ENCODE results near the gene PEX14. TPM values are rescaled to one million over a fixed set of nuclear protein-coding genes. Genes with fewer than 3 reads are reported as not detected.

The PEX14 gene
- total and polyA plus RNA-seq, 9 of the 15 experiments (the other 6 are each of a cell fraction or from before 2014, with no cell fraction given), result 2.6 to 45.7 (median 22.7) TPM

DNA sequence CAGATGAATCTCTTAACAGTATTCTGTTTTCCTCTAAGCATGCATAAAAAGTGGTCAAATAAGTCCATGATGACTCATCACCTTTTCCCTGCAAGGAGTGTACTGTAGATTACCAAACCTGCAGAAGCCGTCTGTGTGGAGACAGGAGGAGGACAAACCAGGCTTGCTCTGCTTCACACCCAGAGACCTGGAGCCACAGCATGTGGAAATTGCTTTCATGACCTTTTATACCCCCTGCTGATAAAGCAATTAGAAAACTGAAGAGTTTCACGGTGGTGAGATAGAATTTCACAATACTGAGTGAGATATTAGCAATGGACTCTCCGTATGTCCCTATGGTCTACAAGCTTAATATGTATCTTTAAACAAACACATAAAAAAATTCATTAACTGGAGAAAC lies 15.6 kb upstream of the PEX14 start (continued):
- TF ChIP-seq, protein P1, sequence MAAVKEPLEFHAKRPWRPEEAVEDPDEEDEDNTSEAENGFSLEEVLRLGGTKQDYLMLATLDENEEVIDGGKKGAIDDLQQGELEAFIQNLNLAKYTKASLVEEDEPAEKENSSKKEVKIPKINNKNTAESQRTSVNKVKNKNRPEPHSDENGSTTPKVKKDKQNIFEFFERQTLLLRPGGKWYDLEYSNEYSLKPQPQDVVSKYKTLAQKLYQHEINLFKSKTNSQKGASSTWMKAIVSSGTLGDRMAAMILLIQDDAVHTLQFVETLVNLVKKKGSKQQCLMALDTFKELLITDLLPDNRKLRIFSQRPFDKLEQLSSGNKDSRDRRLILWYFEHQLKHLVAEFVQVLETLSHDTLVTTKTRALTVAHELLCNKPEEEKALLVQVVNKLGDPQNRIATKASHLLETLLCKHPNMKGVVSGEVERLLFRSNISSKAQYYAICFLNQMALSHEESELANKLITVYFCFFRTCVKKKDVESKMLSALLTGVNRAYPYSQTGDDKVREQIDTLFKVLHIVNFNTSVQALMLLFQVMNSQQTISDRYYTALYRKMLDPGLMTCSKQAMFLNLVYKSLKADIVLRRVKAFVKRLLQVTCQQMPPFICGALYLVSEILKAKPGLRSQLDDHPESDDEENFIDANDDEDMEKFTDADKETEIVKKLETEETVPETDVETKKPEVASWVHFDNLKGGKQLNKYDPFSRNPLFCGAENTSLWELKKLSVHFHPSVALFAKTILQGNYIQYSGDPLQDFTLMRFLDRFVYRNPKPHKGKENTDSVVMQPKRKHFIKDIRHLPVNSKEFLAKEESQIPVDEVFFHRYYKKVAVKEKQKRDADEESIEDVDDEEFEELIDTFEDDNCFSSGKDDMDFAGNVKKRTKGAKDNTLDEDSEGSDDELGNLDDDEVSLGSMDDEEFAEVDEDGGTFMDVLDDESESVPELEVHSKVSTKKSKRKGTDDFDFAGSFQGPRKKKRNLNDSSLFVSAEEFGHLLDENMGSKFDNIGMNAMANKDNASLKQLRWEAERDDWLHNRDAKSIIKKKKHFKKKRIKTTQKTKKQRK (IDR thresholded peaks at IDR 0.05; ENCODE audit: borderline replicate concordance, low read depth, low read length), result no peak
- TF ChIP-seq, protein P2, sequence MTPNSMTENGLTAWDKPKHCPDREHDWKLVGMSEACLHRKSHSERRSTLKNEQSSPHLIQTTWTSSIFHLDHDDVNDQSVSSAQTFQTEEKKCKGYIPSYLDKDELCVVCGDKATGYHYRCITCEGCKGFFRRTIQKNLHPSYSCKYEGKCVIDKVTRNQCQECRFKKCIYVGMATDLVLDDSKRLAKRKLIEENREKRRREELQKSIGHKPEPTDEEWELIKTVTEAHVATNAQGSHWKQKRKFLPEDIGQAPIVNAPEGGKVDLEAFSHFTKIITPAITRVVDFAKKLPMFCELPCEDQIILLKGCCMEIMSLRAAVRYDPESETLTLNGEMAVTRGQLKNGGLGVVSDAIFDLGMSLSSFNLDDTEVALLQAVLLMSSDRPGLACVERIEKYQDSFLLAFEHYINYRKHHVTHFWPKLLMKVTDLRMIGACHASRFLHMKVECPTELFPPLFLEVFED (CRISPR knock-in tag; conservative IDR thresholded peaks at IDR 0.05), result no peak
- TF ChIP-seq, protein P3, sequence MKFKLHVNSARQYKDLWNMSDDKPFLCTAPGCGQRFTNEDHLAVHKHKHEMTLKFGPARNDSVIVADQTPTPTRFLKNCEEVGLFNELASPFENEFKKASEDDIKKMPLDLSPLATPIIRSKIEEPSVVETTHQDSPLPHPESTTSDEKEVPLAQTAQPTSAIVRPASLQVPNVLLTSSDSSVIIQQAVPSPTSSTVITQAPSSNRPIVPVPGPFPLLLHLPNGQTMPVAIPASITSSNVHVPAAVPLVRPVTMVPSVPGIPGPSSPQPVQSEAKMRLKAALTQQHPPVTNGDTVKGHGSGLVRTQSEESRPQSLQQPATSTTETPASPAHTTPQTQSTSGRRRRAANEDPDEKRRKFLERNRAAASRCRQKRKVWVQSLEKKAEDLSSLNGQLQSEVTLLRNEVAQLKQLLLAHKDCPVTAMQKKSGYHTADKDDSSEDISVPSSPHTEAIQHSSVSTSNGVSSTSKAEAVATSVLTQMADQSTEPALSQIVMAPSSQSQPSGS (CRISPR knock-in tag; IDR thresholded peaks at IDR 0.05), result no peak
- TF ChIP-seq HNRNPK (IDR thresholded peaks at IDR 0.05; ENCODE audit: low read depth, low read length, poor library complexity, severe bottlenecking) (no peak), ZNF175 (CRISPR knock-in tag; IDR thresholded peaks at IDR 0.05; ENCODE audit: low read depth) (no peak), ZNF830 (CRISPR knock-in tag; IDR thresholded peaks at IDR 0.05) (no peak), ZSCAN32 (CRISPR knock-in tag; IDR thresholded peaks at IDR 0.05) (no peak), ATF1 (CRISPR knock-in tag; IDR thresholded peaks at IDR 0.05) (no peak), ATF1 (tag; IDR thresholded peaks at IDR 0.05) (peak; percentile 42; the same call in 1 of the 2 replicates), MAFK (IDR thresholded peaks at IDR 0.05; ENCODE audit: low read length) (peak; percentile 95), ZNF263 (CRISPR knock-in tag; IDR thresholded peaks at IDR 0.05; ENCODE audit: borderline replicate concordance) (no peak), ZNF57 (CRISPR knock-in tag; IDR thresholded peaks at IDR 0.05) (no peak), HDAC6 (IDR thresholded peaks at IDR 0.05; ENCODE audit: low read depth, low read length) (no peak)
- TF ChIP-seq, protein P4, sequence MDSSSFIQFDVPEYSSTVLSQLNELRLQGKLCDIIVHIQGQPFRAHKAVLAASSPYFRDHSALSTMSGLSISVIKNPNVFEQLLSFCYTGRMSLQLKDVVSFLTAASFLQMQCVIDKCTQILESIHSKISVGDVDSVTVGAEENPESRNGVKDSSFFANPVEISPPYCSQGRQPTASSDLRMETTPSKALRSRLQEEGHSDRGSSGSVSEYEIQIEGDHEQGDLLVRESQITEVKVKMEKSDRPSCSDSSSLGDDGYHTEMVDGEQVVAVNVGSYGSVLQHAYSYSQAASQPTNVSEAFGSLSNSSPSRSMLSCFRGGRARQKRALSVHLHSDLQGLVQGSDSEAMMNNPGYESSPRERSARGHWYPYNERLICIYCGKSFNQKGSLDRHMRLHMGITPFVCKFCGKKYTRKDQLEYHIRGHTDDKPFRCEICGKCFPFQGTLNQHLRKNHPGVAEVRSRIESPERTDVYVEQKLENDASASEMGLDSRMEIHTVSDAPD (CRISPR knock-in tag; IDR thresholded peaks at IDR 0.05), result no peak
- TF ChIP-seq, protein P5, sequence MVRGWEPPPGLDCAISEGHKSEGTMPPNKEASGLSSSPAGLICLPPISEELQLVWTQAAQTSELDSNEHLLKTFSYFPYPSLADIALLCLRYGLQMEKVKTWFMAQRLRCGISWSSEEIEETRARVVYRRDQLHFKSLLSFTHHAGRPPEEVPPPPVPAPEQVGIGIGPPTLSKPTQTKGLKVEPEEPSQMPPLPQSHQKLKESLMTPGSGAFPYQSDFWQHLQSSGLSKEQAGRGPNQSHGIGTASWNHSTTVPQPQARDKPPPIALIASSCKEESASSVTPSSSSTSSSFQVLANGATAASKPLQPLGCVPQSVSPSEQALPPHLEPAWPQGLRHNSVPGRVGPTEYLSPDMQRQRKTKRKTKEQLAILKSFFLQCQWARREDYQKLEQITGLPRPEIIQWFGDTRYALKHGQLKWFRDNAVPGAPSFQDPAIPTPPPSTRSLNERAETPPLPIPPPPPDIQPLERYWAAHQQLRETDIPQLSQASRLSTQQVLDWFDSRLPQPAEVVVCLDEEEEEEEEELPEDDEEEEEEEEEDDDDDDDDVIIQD (CRISPR knock-in tag; IDR thresholded peaks at IDR 0.05), result no peak
- TF ChIP-seq, protein P6, sequence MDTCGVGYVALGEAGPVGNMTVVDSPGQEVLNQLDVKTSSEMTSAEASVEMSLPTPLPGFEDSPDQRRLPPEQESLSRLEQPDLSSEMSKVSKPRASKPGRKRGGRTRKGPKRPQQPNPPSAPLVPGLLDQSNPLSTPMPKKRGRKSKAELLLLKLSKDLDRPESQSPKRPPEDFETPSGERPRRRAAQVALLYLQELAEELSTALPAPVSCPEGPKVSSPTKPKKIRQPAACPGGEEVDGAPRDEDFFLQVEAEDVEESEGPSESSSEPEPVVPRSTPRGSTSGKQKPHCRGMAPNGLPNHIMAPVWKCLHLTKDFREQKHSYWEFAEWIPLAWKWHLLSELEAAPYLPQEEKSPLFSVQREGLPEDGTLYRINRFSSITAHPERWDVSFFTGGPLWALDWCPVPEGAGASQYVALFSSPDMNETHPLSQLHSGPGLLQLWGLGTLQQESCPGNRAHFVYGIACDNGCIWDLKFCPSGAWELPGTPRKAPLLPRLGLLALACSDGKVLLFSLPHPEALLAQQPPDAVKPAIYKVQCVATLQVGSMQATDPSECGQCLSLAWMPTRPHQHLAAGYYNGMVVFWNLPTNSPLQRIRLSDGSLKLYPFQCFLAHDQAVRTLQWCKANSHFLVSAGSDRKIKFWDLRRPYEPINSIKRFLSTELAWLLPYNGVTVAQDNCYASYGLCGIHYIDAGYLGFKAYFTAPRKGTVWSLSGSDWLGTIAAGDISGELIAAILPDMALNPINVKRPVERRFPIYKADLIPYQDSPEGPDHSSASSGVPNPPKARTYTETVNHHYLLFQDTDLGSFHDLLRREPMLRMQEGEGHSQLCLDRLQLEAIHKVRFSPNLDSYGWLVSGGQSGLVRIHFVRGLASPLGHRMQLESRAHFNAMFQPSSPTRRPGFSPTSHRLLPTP (IDR thresholded peaks at IDR 0.05; ENCODE audit: borderline replicate concordance, extremely low read depth, insufficient read length), result no peak
